Measurements from ENCODE around the gene FGD6. TPM values are rescaled to one million over a fixed set of nuclear protein-coding genes. Genes with fewer than 3 reads are reported as not detected.

The FGD6 gene
- total and polyA plus RNA-seq, 11 donors, result 2.8 to 29.1 (median 18.5) TPM

DNA sequence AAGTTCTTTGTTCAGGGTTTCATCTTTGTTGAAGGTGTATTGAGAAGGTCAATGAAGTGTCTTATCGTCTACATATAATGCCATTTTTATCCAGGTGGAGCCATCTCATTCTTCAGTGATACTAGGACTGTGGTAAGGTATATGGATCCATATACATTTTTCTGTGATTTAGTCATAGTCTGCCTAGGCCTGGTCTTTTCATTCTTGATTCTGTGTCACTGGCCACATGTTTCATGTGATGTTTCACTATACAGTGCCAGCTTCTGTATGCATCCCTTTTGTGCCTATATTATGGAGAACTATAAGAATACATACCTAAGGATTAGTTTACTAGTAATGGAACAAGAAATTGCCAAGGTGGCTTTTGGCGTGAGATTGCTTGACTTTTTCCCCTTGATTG lies 40.9 kb upstream of the FGD6 start:
- Histone ChIP-seq H3K4me1 (peaks cover 0 to 21% (median 7%) of the 10 kb centered on the region in 12 donors), H3K36me3 (peaks cover 0 to 84% (median 59%) of the 10 kb centered on the region in 9 donors), H3K27me3 (no peaks in the 10 kb centered on the region), H3K9me3 (no peaks in the 10 kb centered on the region), H3K4me3 (no peak overlapping the region), H3K27ac (no peak overlapping the region)
- ATAC-seq, result no peak
- 96 to 98% (median 96%) methylated on average over 2 of the region's 2 CpGs for WGBS, 4 donors
- DNase-seq, result no peak
- TF ChIP-seq, protein P1, sequence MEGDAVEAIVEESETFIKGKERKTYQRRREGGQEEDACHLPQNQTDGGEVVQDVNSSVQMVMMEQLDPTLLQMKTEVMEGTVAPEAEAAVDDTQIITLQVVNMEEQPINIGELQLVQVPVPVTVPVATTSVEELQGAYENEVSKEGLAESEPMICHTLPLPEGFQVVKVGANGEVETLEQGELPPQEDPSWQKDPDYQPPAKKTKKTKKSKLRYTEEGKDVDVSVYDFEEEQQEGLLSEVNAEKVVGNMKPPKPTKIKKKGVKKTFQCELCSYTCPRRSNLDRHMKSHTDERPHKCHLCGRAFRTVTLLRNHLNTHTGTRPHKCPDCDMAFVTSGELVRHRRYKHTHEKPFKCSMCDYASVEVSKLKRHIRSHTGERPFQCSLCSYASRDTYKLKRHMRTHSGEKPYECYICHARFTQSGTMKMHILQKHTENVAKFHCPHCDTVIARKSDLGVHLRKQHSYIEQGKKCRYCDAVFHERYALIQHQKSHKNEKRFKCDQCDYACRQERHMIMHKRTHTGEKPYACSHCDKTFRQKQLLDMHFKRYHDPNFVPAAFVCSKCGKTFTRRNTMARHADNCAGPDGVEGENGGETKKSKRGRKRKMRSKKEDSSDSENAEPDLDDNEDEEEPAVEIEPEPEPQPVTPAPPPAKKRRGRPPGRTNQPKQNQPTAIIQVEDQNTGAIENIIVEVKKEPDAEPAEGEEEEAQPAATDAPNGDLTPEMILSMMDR (IDR thresholded peaks at IDR 0.05), result no peak
- no peak for TF ChIP-seq POLR2A (IDR thresholded peaks at IDR 0.05)
- intact Hi-C loops (cut with DNase I), result no loop called here

DNA sequence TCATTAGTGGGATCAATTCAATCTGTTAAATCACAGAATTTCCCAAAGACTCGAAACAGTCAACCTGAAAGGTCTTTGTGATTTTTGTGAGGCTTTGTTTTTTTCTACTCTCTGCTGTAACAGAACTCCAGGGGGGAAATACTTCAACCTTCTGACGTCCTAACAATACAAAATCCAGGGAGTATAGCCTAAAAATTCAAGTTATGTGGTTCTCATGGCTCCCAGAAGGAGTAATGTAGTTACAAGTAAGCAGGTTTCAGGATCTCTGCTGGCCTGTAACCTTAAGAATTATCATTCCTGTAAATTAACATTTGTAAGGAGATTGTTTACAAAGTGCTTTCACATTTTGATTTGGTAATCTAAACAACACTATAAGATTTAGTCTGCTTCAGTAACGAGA lies 40.3 kb upstream of the FGD6 start:
- no peaks in the 10 kb centered on the region for H3K9me3 ChIP-seq
- TF ChIP-seq, protein P1 (IDR thresholded peaks at IDR 0.05), result no peak
- TF ChIP-seq POLR2A (IDR thresholded peaks at IDR 0.05), result no peak
- H3K4me3 ChIP-seq, result no peak overlapping the region
- intact Hi-C loops (cut with DNase I), result no loop called here
- peaks cover 0 to 84% (median 60%) of the 10 kb centered on the region in 9 donors for H3K36me3 ChIP-seq
- 93 to 95% (median 94%) methylated on average over 3 of the region's 3 CpGs for WGBS, 4 donors
- ATAC-seq (no peak), DNase-seq (no peak)
- no peak overlapping the region for H3K27ac ChIP-seq
- peaks cover 0 to 15% (median 4%) of the 10 kb centered on the region in 12 donors for H3K4me1 ChIP-seq
- H3K27me3 ChIP-seq, result no peaks in the 10 kb centered on the region

DNA sequence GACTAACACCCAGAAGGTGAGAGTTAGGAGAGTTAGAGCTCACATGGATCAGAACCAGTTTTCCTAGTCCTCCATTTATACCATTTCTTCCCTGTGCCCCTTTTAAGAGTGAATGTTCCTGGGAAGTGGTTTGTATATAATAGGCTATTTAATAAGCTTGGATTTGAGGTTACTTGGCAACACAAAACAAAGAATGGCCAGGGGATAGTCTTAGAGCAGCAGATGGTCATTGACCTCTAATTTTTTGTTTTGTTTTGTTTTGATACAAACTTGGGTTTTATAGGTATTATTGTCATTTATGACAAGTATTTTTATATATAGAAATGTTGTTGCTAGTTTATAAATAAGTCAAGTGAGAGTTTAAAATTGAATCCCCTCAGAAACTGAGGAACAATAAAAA lies 36.1 kb upstream of the FGD6 start:
- Histone ChIP-seq H3K27me3 (no peaks in the 10 kb centered on the region), H3K27ac (no peak overlapping the region), H3K4me1 (peaks cover 0 to 23% (median 11%) of the 10 kb centered on the region in 12 donors), H3K4me3 (no peak overlapping the region), H3K9me3 (no peaks in the 10 kb centered on the region), H3K36me3 (peaks cover 0 to 68% (median 63%) of the 10 kb centered on the region in 9 donors)
- no peak for TF ChIP-seq POLR2A (IDR thresholded peaks at IDR 0.05)
- TF ChIP-seq, protein P1 (IDR thresholded peaks at IDR 0.05), result no peak
- ATAC-seq (no peak), DNase-seq (no peak)
- intact Hi-C loops (cut with DNase I), result no loop called here

DNA sequence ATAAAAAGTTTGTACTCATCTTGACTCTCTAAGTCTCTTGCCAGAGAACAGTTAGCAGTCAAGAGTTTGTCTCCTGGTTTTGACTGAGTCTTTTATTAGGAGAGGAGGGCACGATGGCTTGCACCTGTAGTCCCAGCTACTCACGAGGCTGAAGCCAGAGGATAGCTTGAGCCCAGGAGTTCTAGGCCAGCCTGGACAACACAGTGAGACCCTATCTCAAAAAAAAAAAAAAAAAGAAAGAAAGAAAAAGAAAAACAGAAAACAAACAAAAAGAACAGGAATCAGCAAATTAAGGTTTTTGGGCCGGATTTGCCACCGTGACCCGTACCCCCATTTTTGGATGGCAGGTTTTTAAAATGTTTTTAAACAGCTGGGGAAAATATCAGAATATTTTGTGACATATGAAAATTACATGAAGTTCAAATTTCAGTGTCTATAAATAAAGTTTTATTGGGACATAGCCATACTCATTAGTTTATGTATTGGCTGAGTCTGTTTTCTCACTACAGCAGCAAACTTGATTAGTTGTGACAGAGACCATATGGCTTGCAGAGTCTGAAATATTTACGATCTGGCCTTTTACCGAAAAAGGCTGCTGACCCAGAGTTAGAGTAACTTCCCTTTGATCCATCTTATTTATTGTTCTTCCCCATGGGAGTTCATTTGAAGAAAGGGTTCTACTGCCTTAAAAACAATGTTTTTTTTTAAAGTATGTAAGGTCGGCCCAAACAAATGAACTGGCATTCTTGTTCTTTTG lies 31.5 kb upstream of the FGD6 start:
- WGBS, 4 donors, result 75 to 84% (median 79%) methylated on average over 8 of the region's 8 CpGs
- Histone ChIP-seq H3K9me3 (no peaks in the 10 kb centered on the region), H3K4me1 (peaks cover 0 to 34% (median 16%) of the 10 kb centered on the region in 12 donors), H3K27me3 (no peaks in the 10 kb centered on the region), H3K36me3 (peaks cover 0 to 25% (median 21%) of the 10 kb centered on the region in 9 donors), H3K4me3 (no peak overlapping the region), H3K27ac (peak overlapping the region in 1 of 12 donors; percentile 9)
- intact Hi-C loops (cut with DNase I), result no loop called here
- TF ChIP-seq POLR2A (IDR thresholded peaks at IDR 0.05), result no peak
- DNase-seq, result no peak
- ATAC-seq, result no peak
